Astrocyte (in vitro differentiated cells and primary cell): ENCODE results near the gene SCAMP3. TPM values are rescaled to one million over a fixed set of nuclear protein-coding genes. Genes with fewer than 3 reads are reported as not detected.
A peak's percentile ranks its signal among the peaks of the same experiment; 100 is the strongest.
"Not testable (repeated sequence)": the region's sequence is repeated elsewhere in the genome, so short reads cannot be mapped to it uniquely, and the experiment has no call there.

ENCODE experiments used
- DNase-seq: peaks from one replicate; pipeline ENCODE4 v3.0.0-alpha.2; 2010; ENCODE audit warnings: low read depth
- FAIRE-seq: peaks from 2 replicates; lab custom pipeline; 2011; peaks lifted over from hg19 to GRCh38; lab: Jason Lieb, UNC
- H2AFZ ChIP-seq: 2 replicates; pipeline ENCODE4 v1.6.0; 2012; ENCODE audit warnings: low read depth, low read length, inconsistent platforms
- H3K27ac ChIP-seq: 2 replicates; pipeline ENCODE4 v1.5.1; 2011; ENCODE audit warnings: low read depth, low read length, inconsistent platforms
- H3K27me3 ChIP-seq: 2 replicates; pipeline ENCODE4 v1.6.0; 2011; ENCODE audit warnings: low read length, inconsistent platforms; ENCODE audit not compliant: insufficient read depth
- H3K36me3 ChIP-seq: 2 replicates; pipeline ENCODE4 v1.5.1; 2011; ENCODE audit warnings: low read length, inconsistent platforms; ENCODE audit not compliant: insufficient read depth
- H3K4me1 ChIP-seq: 2 replicates; pipeline ENCODE4 v1.5.1; 2011; ENCODE audit warnings: low read length, inconsistent platforms; ENCODE audit not compliant: insufficient read depth
- H3K4me2 ChIP-seq: 2 replicates; pipeline ENCODE4 v1.6.0; 2012; ENCODE audit warnings: low read length, inconsistent platforms
- H3K4me3 ChIP-seq: 2 replicates; pipeline ENCODE4 v1.5.1; 2011; ENCODE audit warnings: low read depth, mild to moderate bottlenecking, low read length, inconsistent platforms; ENCODE audit not compliant: insufficient read depth
- H3K79me2 ChIP-seq: 2 replicates; pipeline ENCODE4 v1.6.0; 2012; ENCODE audit warnings: mild to moderate bottlenecking, low read length, inconsistent platforms; ENCODE audit not compliant: insufficient read depth
- H3K9ac ChIP-seq: 2 replicates; pipeline ENCODE4 v1.6.0; 2012; ENCODE audit warnings: mild to moderate bottlenecking, low read length, inconsistent platforms
- H3K9me3 ChIP-seq: 2 replicates; pipeline ENCODE4 v1.5.1; 2012; ENCODE audit warnings: low read depth, mild to moderate bottlenecking, low read length, inconsistent platforms; ENCODE audit not compliant: insufficient read depth
- H4K20me1 ChIP-seq: 2 replicates; pipeline ENCODE4 v1.6.0; 2012; ENCODE audit warnings: low read length, inconsistent platforms; ENCODE audit not compliant: insufficient read depth
- H3K27ac Mint-ChIP-seq: one replicate; pipeline ENCODE4 v1.8.0; 2021; ENCODE audit warnings: mild to moderate bottlenecking, mixed read lengths; ENCODE audit not compliant: unreplicated experiment
- H3K27me3 Mint-ChIP-seq: one replicate; pipeline ENCODE4 v1.8.0; 2021; ENCODE audit warnings: low read depth, mixed read lengths; ENCODE audit not compliant: unreplicated experiment
- H3K36me3 Mint-ChIP-seq: one replicate; pipeline ENCODE4 v1.8.0; 2021; ENCODE audit warnings: low read depth, mixed read lengths; ENCODE audit not compliant: unreplicated experiment
- H3K4me1 Mint-ChIP-seq: one replicate; pipeline ENCODE4 v1.8.0; 2021; ENCODE audit warnings: low read depth, mixed read lengths; ENCODE audit not compliant: unreplicated experiment
- H3K4me3 Mint-ChIP-seq: one replicate; pipeline ENCODE4 v1.8.0; 2021; ENCODE audit warnings: mild to moderate bottlenecking, moderate library complexity, mixed read lengths; ENCODE audit not compliant: unreplicated experiment
- H3K9me3 Mint-ChIP-seq: one replicate; pipeline ENCODE4 v1.8.0; 2021; ENCODE audit warnings: mild to moderate bottlenecking, mixed read lengths; ENCODE audit not compliant: unreplicated experiment
- CTCF ChIP-seq: IDR thresholded peaks from 2 replicates; pipeline ENCODE4 v1.5.1; 2011; ENCODE audit warnings: low read depth, mild to moderate bottlenecking, inconsistent platforms, low read length, moderate library complexity; ENCODE audit not compliant: insufficient read depth
- EZH2 ChIP-seq: IDR thresholded peaks from 2 replicates; pipeline ENCODE4 v1.6.1; 2012; ENCODE audit warnings: mild to moderate bottlenecking, low read length, inconsistent platforms; ENCODE audit not compliant: insufficient read depth
- total RNA-seq: library from RNA; stranded (reverse); gene quantifications from 2 replicates; pipeline ENCODE4 v1.2.1, GENCODE V29; 2021

SCAMP3 gene
- total RNA-seq, 1 donor from 2014 or later: 68.9 TPM

GRCh38 chr1:155226188-155226909 is 35.8 kb downstream of the SCAMP3 start:
- DNase-seq (peak; percentile 74), FAIRE-seq (no peak)
- Histone ChIP-seq H3K9ac (peak overlapping the region; percentile 92), H3K27ac (peak overlapping the region; percentile 84), H3K79me2 (peaks cover 19% of the 10 kb centered on the region), H3K4me3 (peak overlapping the region; percentile 84), H3K4me1 (peaks cover 29% of the 10 kb centered on the region), H3K27me3 (no peaks in the 10 kb centered on the region), H3K9me3 (no peaks in the 10 kb centered on the region), H4K20me1 (no peaks in the 10 kb centered on the region), H3K36me3 (no peaks in the 10 kb centered on the region), H2AFZ (peak overlapping the region; percentile 62), H3K4me2 (peak overlapping the region; percentile 95)
- H3K9me3 Mint-ChIP-seq: peaks cover 4% of the 10 kb centered on the region
- H3K36me3 Mint-ChIP-seq: no peaks in the 10 kb centered on the region
- H3K4me1 Mint-ChIP-seq: peaks cover 26% of the 10 kb centered on the region
- no peaks in the 10 kb centered on the region for H3K27me3 Mint-ChIP-seq
- H3K4me3 Mint-ChIP-seq: peak overlapping the region; percentile 89
- peak overlapping the region; percentile 97 for H3K27ac Mint-ChIP-seq
- TF ChIP-seq EZH2 (no peak), CTCF (peak; percentile 32)

- Histone ChIP-seq H3K79me2 (peaks cover 19% of the 10 kb centered on the region), H3K4me1 (peaks cover 25% of the 10 kb centered on the region), H3K27ac (peak overlapping the region; percentile 60), H3K9ac (peak overlapping the region; percentile 32), H3K4me2 (peak overlapping the region; percentile 95)
- H3K36me3 Mint-ChIP-seq, H4K20me1 ChIP-seq, DNase-seq, H3K27me3 Mint-ChIP-seq, H3K4me3 ChIP-seq, H2AFZ ChIP-seq, H3K27me3 ChIP-seq, H3K9me3 ChIP-seq, H3K9me3 Mint-ChIP-seq, H3K36me3 ChIP-seq, FAIRE-seq: not testable (repeated sequence)
- H3K27ac Mint-ChIP-seq: peak overlapping the region; percentile 97
- H3K4me1 Mint-ChIP-seq: peaks cover 26% of the 10 kb centered on the region
- H3K4me3 Mint-ChIP-seq: peak overlapping the region; percentile 89
Observed at GRCh38 chr1:155225404-155225759, 36.8 kb downstream of the SCAMP3 start.

GRCh38 chr1:155223047-155223446 is 39.1 kb downstream of the SCAMP3 start:
- H3K36me3 Mint-ChIP-seq: no peaks in the 10 kb centered on the region
- no peaks in the 10 kb centered on the region for H4K20me1 ChIP-seq
- no peak for DNase-seq
- no peaks in the 10 kb centered on the region for H3K27me3 Mint-ChIP-seq
- H3K9ac ChIP-seq: no peak overlapping the region
- H3K9me3 Mint-ChIP-seq: no peaks in the 10 kb centered on the region
- H3K4me2 ChIP-seq: no peak overlapping the region
- H3K79me2 ChIP-seq: peaks cover 19% of the 10 kb centered on the region
- no peak for FAIRE-seq
- H3K27ac Mint-ChIP-seq: peak overlapping the region; percentile 58
- no peaks in the 10 kb centered on the region for H3K27me3 ChIP-seq
- H3K4me1 Mint-ChIP-seq: peaks cover 23% of the 10 kb centered on the region
- H3K4me3 ChIP-seq: no peak overlapping the region
- H3K36me3 ChIP-seq: no peaks in the 10 kb centered on the region
- H3K9me3 ChIP-seq: no peaks in the 10 kb centered on the region
- peaks cover 25% of the 10 kb centered on the region for H3K4me1 ChIP-seq
- H2AFZ ChIP-seq: no peak overlapping the region
- H3K27ac ChIP-seq: no peak overlapping the region
- TF ChIP-seq EZH2 (no peak), CTCF (no peak)
- peak overlapping the region; percentile 50 for H3K4me3 Mint-ChIP-seq

GRCh38 chr1:155220211-155220965 is 41.8 kb downstream of the SCAMP3 start:
- not testable (repeated sequence) for H3K9ac ChIP-seq, H3K27ac Mint-ChIP-seq, H3K27me3 Mint-ChIP-seq, H3K27ac ChIP-seq, DNase-seq, H3K4me2 ChIP-seq, H3K4me3 Mint-ChIP-seq, FAIRE-seq, H4K20me1 ChIP-seq, H3K9me3 Mint-ChIP-seq, H3K79me2 ChIP-seq, H2AFZ ChIP-seq, H3K27me3 ChIP-seq, H3K9me3 ChIP-seq, H3K36me3 ChIP-seq, H3K4me3 ChIP-seq, H3K36me3 Mint-ChIP-seq
- H3K4me1 ChIP-seq: peaks cover 13% of the 10 kb centered on the region
- peaks cover 13% of the 10 kb centered on the region for H3K4me1 Mint-ChIP-seq
